ENCODE measurements around the gene PDCD10.

The PDCD10 gene

DNA sequence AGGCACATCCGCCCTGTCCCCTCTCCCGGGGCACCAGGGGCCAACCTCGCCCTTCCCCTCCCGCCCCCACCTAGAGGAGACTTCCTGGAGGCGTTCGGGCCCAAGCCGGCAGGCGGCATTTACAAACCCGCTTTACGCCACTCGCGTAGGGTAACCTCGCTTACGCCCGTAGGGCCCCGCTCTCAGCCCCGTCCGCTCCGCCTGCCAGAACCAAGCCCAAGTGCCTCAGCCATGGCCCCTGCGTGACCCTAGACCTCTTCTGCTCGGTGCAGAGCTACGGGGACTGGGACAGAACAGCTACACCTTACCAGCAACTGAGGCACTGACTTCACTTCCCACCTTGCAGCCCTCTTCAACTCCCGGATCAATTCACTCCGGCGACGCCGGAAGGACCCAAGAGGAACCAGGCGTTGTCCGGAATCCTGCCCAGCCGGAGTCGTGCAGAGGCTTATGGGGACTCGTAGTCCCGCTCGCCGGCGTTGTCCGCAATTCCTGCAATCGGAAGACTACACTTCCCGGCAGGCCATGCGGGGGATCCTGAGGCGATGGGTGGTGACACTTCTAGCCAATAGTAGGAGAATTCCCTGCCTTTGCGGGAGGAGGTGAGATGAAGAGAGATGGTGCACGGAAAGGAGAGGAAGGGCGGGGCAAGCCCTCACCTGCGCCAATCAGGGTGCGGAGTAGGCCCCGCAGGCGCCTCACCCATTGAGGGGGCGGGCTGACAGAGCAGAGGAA lies at the start of gene PDCD10:
TSS of gene PDCD10 (minus strand) at position 395 of the 735 bp plus-strand sequence. CDS start 14,735 bp downstream, outside the sequence.
- DNase-seq (ENCODE audit: low read depth, low spot score): peak; percentile 92

DNA sequence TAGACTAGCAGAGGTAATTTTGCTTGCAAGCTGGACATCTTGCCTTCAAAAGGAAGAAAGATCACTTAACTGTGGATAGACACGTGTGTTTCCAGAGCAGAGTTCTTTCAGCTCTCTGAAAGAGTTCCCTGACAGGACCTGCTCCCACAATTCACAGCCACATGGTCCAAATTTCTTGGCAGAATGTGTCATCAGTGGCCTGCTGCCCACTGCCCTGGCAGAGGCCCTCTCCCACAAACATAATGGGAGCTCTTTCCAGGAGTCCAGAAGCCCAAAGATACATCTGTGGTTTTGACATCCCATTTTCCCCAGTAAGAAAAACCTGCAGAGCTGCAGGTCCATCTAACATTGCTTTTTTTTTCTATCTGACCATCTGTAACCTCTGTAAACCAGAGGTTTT lies 49.1 kb upstream of the PDCD10 start:
- no peak for DNase-seq (ENCODE audit: low read depth, low spot score)

DNA sequence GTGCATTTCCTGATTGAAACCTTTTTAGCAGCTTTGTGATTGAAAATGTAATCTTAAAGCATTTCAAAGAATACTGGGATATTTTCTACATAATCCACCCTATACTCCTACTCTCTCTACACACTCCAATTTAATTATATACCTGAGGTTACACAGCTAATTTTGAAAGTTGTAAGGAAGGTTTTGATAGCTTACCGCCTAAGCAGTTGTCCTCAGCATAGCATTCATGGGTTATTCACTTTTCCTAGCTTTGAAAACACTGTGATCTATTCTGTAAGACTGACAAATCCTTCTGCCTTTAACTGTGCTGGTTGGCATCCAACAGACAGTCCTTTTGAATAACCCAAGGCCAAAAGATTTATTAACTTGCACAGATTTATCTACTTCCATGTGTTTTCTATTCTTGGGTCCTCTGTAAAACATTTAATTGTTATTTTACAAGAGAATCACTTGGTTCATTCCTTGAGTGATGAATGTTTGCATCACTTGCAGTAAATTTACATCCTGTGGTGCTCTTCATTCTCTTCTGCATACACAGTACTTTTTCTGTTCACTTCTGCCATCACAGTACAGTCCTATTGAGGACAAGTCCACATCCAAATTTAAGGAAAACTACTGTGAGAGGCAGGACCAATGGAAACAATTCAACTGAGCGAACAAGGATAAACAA lies 45.7 kb upstream of the PDCD10 start:
- no peak for DNase-seq (ENCODE audit: low read depth, low spot score)

DNA sequence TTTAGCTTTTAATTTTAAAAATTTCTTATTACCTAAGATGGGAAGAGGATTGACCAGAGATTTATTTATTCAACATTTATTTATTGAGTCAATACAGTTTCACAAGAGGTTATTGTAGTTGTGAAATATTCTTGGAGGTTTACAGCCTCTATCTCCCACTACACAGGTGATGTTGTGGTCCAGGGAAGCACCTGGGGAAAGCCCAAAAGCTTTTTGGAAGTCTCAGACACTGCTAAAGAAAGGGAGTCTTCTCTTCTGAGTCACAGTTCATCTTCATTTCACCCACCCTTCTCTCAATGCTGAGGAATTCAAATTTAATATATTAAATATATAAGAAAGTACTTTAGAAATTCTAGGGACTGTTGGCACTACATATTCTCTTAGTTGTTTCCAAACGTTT lies 42.7 kb upstream of the PDCD10 start:
- no peak for DNase-seq (ENCODE audit: low read depth, low spot score)

DNA sequence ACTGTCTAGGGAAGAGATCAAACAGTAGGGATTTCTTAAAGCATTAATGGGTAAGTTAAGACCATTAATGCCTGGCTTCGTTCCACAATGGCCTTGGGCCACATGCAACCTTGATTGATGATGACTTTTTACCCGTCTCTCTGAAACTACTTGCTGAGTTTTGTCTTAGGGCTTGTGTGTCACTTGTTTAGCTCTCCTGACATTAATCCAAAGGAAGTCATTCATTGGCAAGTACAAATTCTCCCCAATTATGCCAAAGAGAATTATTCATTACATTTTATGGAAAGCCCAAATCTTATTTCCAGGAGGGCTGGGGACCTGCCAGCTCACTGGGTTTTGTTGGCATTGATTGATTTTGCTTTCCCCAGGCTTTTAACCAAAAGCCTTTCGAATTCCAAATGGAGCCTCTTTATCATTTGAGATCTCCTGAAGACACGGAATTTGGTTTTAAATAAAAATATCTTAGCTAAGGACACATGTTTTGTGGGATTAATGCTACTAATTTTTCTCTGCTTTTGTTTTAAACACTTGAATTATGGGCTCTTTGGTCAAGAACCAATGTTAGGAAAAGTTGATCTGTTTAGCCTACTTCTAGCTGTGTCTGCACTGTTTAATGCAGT lies 41.5 kb upstream of the PDCD10 start:
- no peak for DNase-seq (ENCODE audit: low read depth, low spot score)

DNA sequence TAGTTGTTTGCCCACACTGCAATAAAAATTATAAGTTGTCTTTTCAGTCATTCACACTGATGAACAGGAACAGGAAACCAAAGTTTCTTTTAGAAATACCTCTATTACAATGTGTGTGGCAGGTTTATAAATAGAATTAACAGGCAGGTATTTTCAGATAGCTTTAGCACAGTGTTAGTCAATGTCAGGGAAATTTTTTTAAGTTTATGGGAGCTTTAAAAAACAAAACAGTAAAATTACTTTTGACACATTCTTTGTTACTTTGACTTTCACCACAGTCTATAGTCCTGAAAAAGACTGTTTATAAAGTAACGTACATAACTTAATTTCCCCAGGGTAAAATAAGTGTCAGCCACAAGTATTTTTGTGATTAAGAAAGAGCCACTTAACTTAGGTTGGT lies 38.9 kb upstream of the PDCD10 start:
- no peak for DNase-seq (ENCODE audit: low read depth, low spot score)

DNA sequence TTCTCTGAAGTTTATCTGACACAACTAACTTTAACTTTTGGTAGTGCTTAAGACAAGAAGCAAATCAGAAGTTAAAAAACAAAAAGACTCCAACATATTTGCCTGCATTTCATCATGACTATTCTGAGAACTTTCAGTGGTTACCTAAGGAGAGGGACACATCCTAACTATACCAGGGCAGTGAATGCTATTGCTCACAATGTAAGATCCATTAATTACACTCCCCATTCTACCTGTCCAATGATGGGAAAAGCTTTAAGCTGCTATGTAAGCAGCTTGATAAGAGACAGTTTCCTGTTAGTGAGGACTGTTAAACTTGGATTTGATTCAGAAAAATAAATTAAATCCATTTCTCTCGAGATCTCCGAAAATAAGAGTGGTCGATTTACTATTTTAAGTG lies 38.3 kb upstream of the PDCD10 start:
- DNase-seq (ENCODE audit: low read depth, low spot score): no peak

DNA sequence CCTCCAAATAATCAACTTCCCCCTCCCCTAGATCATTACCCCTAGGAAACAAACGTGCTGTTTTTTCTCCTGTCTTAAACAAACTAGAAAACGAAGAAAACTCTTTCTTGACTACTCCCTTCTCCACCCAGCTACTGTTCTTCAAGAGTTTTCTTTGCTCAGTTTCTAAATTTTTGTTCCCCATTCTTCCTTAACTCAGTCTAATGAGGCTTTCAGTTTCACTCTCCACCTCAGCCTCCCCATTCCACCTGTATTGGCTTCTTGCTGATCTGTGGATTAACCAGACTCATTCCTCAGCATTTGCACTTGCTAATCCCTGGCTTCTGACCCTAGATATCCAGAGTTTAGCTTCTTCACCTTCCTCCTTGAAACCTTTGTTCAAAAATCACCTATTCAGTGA lies 27.6 kb upstream of the PDCD10 start:
- no peak for DNase-seq (ENCODE audit: low read depth, low spot score)

DNA sequence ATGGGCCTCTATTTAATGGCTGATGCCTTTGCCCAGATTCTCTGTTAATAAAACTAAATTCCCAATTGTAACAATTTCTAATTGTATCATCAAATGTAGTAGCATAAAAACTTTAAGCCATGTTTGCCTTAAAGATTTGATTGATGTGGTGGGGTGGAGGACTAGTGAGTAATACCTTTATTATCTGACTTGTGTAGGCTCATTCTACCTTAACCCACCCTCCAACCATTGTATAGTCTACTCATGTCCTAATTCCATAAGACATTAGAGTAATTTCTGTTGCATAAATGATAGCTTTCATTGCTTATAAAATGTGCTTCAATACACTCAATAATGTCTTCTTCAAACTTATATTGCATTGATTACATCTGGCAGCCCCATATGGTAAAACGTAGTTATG lies 26.6 kb upstream of the PDCD10 start:
- no peak for DNase-seq (ENCODE audit: low read depth, low spot score)

DNA sequence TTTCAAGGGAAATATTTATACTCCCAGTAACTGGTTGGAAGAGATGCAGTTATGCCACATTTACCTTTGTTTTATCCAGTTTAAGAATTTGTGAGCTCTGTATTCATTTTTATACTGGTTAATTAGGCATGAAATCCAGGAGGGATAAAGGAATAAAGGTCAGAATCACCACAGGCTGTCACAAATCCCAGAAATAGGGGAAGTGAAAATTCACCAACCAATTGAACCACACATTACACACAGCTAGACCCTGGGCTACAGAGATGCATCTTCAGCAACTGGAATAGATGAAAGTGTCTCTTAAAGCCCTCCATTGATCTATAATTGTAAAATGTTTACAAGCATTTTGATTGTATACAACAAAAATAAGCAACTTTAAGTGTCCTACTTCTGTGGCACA lies 19.4 kb upstream of the PDCD10 start:
- DNase-seq (ENCODE audit: low read depth, low spot score): no peak

DNA sequence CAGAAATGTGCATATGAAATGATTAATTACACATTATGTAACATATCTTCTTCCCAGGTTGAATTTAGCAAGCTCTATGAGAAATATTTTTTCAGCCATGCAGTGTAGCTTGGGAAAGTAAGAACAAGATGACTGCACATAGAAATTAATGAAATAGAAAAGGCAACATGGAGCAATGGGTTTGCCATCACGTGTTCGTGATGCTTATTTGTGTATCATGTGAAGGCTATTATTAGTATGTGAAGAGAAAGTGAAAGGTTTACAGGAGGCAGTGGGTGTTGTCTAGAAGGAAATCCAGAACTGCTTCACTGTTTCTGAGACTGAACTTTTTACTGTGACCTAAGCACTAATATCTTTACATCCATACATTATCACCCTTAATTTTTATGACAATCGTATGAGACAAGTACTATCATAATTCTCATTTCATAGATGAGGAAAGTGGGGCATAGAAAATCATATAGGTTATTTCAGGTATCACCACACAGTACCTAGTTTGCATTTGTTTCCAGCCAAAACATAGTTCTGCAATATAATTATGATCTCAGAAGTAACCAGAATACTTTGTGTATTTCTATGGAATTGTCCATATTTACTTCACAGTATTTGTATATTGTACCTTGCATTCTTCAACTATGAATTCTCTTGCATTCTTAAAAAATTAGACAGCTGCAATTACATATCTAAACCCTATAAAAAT lies 15.7 kb upstream of the PDCD10 start:
- no peak for DNase-seq (ENCODE audit: low read depth, low spot score)

DNA sequence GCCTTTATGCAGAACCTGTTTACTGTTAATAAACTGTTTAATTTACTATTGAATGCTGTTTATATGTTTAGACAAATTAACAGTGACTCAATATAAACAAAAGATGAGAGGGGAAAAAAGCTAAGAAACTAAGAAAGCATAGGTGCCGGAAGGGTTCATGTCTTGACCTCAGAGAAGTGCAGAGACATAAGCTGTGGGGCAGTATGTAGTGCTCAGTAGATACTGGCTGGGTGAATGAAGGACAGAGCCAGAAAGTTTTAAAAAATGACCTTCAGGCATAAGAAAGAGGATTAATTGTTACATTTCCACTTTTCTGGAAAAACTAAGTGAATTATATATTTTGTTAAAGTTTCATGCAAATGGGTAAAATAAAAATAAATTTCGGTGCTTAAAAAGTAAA lies 15.0 kb upstream of the PDCD10 start:
- no peak for DNase-seq (ENCODE audit: low read depth, low spot score)

DNA sequence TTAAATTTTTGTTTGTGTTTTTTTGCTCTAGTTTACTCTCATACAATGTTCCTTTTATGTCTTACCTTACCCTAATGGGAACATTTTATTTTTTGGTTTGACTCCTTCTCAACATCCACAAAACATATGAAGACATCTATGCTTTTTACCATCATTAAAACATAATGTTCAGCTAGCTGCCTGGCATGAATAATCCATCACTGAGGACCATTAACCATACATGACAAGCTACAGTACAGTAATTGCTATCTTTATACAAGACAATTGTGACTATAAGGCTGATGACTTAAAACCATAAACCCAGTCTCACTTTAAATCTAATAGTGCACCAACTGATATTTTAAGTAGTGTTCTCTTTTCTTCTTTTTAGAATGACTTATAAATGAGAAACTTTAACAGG lies 14.5 kb upstream of the PDCD10 start:
- DNase-seq (ENCODE audit: low read depth, low spot score): no peak

DNA sequence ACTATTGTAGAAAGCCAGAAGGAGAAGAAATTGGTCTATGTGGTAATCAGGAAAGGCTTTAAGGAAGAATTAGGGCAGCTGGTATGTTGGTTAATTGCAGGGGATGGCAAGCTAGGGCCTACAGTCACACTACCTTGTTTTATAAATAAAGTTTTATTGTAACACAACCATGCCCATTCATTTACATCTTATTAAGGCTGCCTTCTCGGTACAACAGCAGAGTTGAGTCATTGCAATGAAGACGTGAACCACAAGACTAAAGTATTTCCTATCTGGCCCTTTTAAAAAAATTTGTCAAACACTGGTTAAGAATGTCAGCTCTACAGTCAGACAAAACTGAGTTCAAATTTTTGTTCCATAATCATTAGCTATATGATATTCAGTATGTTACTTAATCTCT lies 9.1 kb upstream of the PDCD10 start:
- no peak for DNase-seq (ENCODE audit: low read depth, low spot score)

DNA sequence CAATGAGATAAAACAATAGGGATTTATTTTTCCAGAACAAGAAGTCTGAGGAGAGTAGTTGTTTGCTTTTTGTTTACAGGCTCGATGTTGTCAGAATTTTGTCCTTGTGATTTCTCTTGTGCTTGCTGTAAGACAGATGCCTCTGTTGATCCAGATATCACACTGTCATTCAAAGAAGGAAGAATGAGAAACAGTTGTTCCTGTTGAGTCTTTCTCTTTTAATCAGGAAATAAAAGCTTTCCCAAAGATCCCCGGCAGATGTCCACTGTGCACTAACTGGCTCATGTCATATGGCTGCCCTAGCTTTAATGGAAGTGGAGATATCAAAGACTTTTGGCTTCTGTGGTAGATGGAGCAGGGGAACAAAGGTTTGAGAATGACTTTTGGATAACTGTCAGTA lies 7.6 kb upstream of the PDCD10 start:
- no peak for DNase-seq (ENCODE audit: low read depth, low spot score)

DNA sequence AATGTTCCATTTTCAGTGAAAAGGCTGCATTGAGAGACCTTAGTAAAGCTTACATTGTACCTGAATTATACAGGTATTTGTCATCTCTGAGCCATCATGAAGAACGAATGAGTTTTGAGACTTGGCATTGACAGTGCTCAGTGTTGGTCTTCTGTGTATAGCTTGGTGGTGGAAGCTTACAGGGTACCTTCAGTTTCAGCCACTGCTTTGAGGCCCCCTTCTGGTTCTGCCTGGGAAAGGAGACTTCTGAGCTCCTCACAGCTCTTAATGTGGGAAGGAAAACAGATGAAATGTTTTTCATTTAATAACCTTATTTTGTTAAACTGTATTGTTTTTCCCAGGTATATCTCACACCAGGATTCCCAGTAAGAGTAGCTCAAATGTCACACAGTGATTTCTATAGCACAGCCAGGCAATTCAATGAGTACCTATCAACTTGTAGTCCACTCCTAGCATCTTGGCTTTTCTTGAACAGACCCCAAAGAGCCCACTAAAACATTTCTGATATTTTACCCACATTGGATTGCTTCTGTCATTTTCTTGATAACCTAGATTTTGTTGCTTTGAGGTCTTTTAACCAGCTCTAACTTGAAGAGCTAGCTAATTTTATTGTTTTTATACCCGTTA lies 6.4 kb upstream of the PDCD10 start:
- no peak for DNase-seq (ENCODE audit: low read depth, low spot score)

DNA sequence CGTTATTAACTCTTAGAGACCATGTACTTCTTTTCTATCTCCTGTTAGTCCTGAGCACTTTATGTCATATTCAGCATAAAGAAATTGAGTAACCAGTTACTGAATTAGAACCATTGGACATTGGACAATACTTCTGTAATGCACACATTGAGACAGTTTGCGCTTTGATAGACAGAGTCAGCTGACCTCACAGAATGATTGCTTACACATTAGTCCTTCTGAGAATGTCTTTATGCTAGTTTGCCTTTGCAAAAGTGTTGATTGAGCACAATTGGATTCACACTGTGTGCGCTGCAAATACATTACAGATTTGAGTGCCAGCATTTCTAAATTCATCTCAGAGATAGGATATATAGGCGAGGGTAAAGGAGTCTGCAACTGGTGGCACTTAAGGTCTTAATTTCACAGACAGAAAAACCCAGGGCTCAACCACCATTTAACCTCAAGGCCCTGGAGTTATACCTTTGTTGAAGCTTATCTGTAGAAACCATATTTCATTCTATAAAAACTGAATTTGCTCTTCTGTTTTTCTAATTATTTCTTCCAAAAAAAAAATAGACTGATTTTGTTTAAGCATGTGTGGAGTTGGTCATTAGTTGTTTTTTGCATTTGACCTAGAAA lies 4.6 kb upstream of the PDCD10 start:
- DNase-seq (ENCODE audit: low read depth, low spot score): no peak

DNA sequence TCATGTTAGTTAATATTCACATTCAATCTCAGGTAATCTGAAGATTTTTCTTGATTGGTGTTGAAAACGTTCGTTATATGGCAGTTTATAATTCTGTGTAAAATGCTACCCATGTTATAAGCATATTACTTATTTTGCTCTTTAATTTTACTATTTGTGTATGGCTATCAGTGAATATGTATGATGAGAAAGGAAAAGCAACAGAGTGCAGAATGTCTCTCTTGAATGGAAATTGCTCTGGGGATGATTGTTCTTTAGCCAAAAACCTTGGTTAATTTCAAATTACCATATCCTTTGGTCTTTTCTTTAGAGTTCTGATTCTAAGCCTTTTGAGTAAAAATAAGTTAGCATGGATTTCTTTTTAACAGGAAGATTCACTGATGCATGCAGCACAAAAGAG lies 3.3 kb upstream of the PDCD10 start:
- no peak for DNase-seq (ENCODE audit: low read depth, low spot score)

DNA sequence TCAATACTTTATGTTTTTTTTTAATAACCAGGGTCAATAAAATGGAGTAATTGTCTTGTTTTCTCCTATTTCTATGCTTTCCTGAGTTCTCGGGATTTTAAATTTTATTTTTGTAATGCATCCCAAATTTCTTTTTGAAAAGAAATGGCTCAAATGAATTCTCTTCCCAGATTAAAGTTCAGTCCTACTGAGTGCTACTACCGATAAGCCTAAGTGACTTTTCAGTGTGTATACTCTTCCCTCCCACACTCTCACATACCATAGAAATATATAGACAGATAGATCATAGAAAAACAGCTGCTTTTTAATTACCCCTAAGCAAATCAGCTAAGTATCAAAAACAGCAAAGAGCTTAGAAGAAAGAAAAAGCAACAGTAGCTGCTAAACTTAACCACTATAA lies 2.3 kb upstream of the PDCD10 start:
- no peak for DNase-seq (ENCODE audit: low read depth, low spot score)

DNA sequence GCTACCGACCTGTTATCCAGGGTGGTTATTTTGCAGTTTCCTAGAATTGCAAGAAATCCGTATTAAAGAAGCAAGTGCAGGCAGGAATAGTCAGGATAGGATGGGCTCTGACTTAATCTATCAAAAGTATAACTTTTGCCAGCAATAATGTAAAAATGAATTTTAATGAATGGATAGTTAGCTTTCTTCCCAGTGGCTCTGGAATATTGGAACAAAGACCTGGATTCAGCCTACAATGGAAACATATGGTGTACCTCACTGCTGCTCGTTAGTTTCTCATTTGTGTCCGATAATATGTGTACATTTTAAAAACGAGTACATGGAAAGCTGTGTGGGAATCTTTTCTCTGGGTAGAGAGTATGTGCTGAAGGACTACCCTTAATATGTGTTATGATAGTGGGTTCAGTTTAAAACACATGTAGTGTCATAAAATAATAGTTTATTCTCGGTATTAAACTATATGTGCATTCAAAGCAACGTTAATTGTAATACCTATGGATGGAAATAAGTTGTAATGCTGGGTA lies 1.6 kb upstream of the PDCD10 start:
- no peak for DNase-seq (ENCODE audit: low read depth, low spot score)
